GM12865 (cell line): ENCODE measurements around the gene RRP12.

Experiments
- DNase-seq: peaks from one replicate; pipeline ENCODE4 v3.0.0; 2010; ENCODE audit warnings: low read depth
- H3K4me3 ChIP-seq: 2 replicates; pipeline ENCODE4 v1.5.1; 2011; ENCODE audit warnings: mild to moderate bottlenecking, low read depth, low read length, control low read depth
- CTCF ChIP-seq: IDR thresholded peaks from 2 replicates; pipeline ENCODE4 v1.5.1; 2011; ENCODE audit warnings: low read length, control low read depth, low read depth, inconsistent platforms; ENCODE audit not compliant: insufficient read depth; ENCODE audit errors: missing control alignments

RRP12 gene

DNA sequence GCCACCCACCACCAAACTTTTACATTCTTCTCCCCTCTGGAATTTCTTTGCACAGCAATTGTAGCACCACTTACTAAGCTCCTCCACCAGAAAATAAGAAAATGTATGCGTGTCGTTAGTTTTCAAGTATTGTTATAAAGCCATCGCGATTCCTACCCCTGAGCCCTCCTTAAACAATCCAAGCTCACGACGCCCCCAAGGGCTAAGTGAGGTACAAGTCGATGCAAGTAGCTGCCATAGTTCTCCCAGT is 67.9 kb downstream of the RRP12 start:
- TF ChIP-seq CTCF, result no peak
- peak overlapping the region; percentile 75 for H3K4me3 ChIP-seq
- peak; percentile 54 for DNase-seq

DNA sequence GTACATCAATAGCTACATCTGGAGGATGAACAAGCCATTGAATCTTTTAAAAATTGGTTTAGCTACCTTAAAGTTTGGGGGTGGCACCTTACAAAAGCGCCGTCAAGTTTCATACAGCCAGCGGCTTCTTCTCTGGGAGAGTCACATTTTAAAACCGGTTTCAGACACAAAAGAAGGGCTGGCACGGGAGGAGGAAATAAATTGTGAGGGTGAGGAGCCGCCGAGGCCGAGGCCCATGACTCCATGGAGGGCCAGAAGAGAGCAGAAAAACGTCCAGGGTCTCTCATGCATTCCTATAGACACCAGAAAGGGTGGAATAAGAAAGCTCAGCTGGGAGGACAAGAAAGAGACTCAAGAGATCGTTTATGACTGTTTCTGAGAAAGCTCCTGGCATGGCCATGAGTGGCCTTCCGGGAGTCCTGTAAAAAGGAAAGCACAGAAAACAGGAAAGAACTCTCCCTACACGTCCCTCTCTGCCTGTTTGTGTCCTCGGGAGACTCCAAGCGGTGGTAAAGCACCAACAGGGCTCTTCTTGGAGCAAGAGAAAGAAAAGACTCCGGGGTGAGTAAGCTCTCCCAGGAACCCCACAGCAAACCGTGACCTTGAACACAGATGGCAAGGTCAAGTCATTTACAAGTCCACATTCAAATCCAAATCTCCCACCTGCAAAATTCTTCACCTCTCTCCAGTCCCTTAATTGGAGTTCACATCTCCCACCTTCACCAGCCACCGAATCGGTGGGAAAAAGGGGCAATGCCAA is 68.4 kb downstream of the RRP12 start:
- DNase-seq, result peak; percentile 17

DNA sequence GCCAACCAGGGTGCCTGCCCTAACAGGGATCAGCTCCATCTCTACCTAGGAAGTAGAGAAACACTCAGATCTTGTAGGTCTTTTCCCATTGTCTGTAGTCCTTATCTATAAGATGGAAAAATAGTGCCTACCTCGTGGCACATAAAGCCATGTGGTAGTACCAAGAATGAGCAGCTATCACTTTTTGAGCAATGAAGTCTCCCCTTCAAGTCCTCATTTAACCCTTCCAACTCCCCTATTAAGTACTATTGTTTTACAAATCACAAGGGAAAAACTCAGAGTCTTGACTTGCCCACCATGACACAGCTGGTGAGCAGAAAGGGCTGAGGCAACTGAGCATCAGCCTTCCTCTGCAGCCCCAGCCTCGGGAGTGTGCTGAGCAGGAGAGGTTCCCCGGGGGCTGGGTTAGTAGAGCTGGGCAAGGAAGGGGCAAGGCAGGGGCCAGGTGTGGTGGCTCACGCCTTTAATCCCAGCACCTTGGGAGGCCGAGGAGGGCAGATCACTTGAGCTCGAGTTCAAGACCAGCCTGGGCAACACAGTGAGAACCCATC is 69.9 kb downstream of the RRP12 start:
- DNase-seq, result no peak
- H3K4me3 ChIP-seq, result no peak overlapping the region
- no peak for TF ChIP-seq CTCF

More for the DNA sequence above, 68.4 kb downstream of the RRP12 start:
- no peak for TF ChIP-seq CTCF
- peak overlapping the region; percentile 75 for H3K4me3 ChIP-seq

DNA sequence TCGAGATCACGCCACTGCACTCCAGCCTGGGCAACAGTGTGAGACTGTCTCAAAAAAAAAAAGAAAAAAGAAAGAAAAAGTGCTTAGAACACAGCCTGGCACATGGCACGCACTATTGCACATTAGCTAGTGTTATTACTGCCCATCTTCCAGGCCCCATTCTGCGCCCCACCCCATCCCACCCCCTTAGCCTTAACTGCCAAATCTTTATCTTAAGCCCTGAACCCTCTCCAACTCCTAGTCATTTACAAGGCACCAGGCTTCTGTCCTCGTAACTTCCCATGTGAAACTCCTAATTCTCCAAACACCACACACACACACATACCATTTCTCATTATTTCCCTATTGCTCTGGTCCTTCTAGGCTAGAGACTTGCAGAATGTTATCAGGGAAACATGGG is 71.4 kb downstream of the RRP12 start:
- no peak overlapping the region for H3K4me3 ChIP-seq
- TF ChIP-seq CTCF, result no peak
- no peak for DNase-seq

- H3K4me3 ChIP-seq, result no peak overlapping the region
- no peak for TF ChIP-seq CTCF
- peak; percentile 61 for DNase-seq
Measured at GRCh38 chr10:97328646-97329453, 72.3 kb downstream of the RRP12 start.

DNA sequence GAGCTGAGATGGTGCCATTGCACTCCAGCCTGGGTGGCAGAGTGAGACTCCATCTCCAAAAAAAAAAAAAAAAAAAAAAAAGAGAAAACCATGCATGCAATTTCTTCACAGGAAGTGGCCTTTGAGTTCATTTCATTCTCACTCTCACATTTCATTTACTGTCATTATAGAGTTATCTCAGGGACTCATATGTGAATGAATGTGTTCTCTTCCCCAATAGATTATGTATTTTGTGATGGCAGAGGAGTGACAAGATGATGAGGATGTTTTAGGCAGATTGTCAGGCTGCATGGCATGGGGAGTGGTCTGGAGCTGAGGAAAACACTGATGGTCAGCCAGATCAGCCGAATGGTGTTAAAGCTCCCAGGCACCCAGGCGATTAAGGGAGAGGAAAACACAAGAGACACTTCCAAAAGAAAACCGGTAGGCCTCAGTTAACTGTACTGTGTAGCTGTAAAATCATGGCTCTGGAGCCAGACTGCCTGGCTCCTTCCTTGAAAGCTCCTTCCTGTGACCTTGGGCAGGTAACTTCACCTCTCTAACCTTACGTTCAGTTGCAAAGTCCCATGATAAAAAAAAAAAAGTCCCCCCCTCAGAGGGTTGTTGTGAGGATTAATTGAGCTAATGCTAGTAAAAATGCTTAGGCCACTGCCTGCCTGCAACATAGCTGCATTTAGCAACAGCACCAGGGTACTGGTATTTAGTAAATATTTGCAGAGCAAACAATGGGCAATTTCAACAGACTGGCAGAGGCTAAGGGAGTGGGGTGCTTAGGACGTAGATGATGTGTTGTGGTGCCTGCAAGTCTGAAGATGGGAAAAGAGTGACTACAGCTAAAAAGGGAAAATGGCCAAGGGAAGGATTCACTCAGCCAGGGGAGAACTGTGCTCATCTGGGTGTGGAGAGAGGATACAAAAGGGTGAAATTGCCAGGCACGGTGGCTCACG is 73.5 kb downstream of the RRP12 start:
- H3K4me3 ChIP-seq, result no peak overlapping the region
- DNase-seq, result peak; percentile 37
- no peak for TF ChIP-seq CTCF
